ENCODE measurements around the gene CLK1.

The CLK1 gene

GRCh38 chr2:200809506-200810251, 54.8 kb downstream of the CLK1 start:
- ChIA-PET POLR2A (interaction anchor here (1.3 to 1.9 kb wide), 3 partner anchors 23 to 62 kb away, joined by 4 to 6 read pairs (median 6); partner anchors contain the start of gene CLK1), CTCF (interaction anchor here (4.0 kb wide), 1 partner anchor 97 kb away, joined by 16 read pairs; no protein-coding TSS in a partner anchor)
- no peak for TF ChIP-seq CTCF (IDR thresholded peaks at IDR 0.05; ENCODE audit: insufficient read depth, low read length, missing control alignments)
- H3K4me3 ChIP-seq (ENCODE audit: low read depth, low read length) = no peak overlapping the region
- no peak for DNase-seq (ENCODE audit: low read depth, low spot score)

Data from AG04449 (cell line).